CD14-positive monocyte (primary cell): ENCODE measurements around the gene FOXO3. TPM values are rescaled to one million over a fixed set of nuclear protein-coding genes. Genes with fewer than 3 reads are reported as not detected.

Source experiments
- DNase-seq, 3 donors: peaks; one replicate each; pipeline ENCODE4 v3.0.0-alpha.2; 2011 to 2022
- H2AFZ ChIP-seq: 2 replicates; pipeline ENCODE4 v1.6.0; 2012; ENCODE audit warnings: mild to moderate bottlenecking, low read depth, low read length, inconsistent platforms; ENCODE audit not compliant: insufficient read depth, poor library complexity, severe bottlenecking
- H3K27ac ChIP-seq, 2 donors: 1 replicate in 1 of 2; 2 replicates in 1 of 2; pipeline ENCODE4 v1.5.1; 2012 to 2013; ENCODE audit warnings: low read length in 2 of 2, control low read depth in 1 of 2, inconsistent platforms in 1 of 2, low read depth in 1 of 2, mild to moderate bottlenecking in 1 of 2
- H3K27me3 ChIP-seq, 2 donors: one replicate each; pipeline versions ENCODE4 v1.6.0 to v1.6.1; 2011 to 2013; ENCODE audit warnings: low read length in 2 of 2; ENCODE audit not compliant: control insufficient read depth in 2 of 2, insufficient read depth in 2 of 2
- H3K36me3 ChIP-seq, 2 donors: replicated peaks in 1 of 2; 1 replicate in 1 of 2; 2 replicates in 1 of 2; pipeline versions ENCODE4 v1.5.1 to v1.6.1; 2012 to 2013; ENCODE audit warnings: low read length in 2 of 2, control low read depth in 1 of 2, inconsistent platforms in 1 of 2, mild to moderate bottlenecking in 1 of 2; ENCODE audit not compliant: insufficient read depth in 2 of 2, control insufficient read depth in 1 of 2
- H3K4me1 ChIP-seq, 2 donors: 1 replicate in 1 of 2; 2 replicates in 1 of 2; pipeline versions ENCODE4 v1.5.1 to v1.6.1; 2012 to 2013; ENCODE audit warnings: low read length in 2 of 2, control low read depth in 1 of 2, inconsistent platforms in 1 of 2, mild to moderate bottlenecking in 1 of 2, moderate library complexity in 1 of 2; ENCODE audit not compliant: insufficient read depth in 2 of 2, control insufficient read depth in 1 of 2
- H3K4me2 ChIP-seq: replicated peaks from 2 replicates; pipeline ENCODE3; 2012; ENCODE audit warnings: low read length, moderate library complexity, mild to moderate bottlenecking; ENCODE audit not compliant: poor library complexity, severe bottlenecking; ENCODE audit errors: extremely low read depth
- H3K4me3 ChIP-seq, 3 experiments: fragments of 200-600 bp in 1 of 3; sonication (generic) in 1 of 3; replicated peaks in 1 of 3; 1 replicate in 2 of 3; 2 replicates in 1 of 3; pipeline ENCODE4 v1.5.1; 2011 to 2013; ENCODE audit warnings: low read length in 3 of 3, mild to moderate bottlenecking in 3 of 3, control low read depth in 2 of 3, low read depth in 2 of 3, inconsistent platforms in 1 of 3, moderate library complexity in 1 of 3
- H3K79me2 ChIP-seq: 2 replicates; pipeline ENCODE4 v1.6.0; 2012; ENCODE audit warnings: mild to moderate bottlenecking, control low read depth, inconsistent platforms, low read length, moderate library complexity; ENCODE audit not compliant: insufficient read depth
- H3K9ac ChIP-seq: 2 replicates; pipeline ENCODE4 v1.6.0; 2017; ENCODE audit warnings: low read length, mild to moderate bottlenecking; ENCODE audit not compliant: insufficient read depth, poor library complexity, severe bottlenecking
- H3K9me3 ChIP-seq, 2 donors: replicated peaks in 1 of 2; 1 replicate in 1 of 2; 2 replicates in 1 of 2; pipeline versions ENCODE4 v1.5.1 to v1.6.1; 2012 to 2013; ENCODE audit warnings: low read length in 2 of 2, control low read depth in 1 of 2; ENCODE audit not compliant: control insufficient read depth in 1 of 2, insufficient read depth in 1 of 2
- H4K20me1 ChIP-seq: 2 replicates; pipeline ENCODE4 v1.6.0; 2012; ENCODE audit warnings: mild to moderate bottlenecking, low read length, control low read depth, moderate library complexity; ENCODE audit not compliant: insufficient read depth
- H3K27ac Mint-ChIP-seq, 7 donors: one replicate each; pipeline ENCODE4 v1.8.0; 2020; ENCODE audit warnings: mild to moderate bottlenecking in 7 of 7, mixed read lengths in 7 of 7, moderate library complexity in 6 of 7, inconsistent platforms in 2 of 7
- H3K27me3 Mint-ChIP-seq, 3 donors: one replicate each; pipeline ENCODE4 v1.8.0; 2021 to 2022; ENCODE audit warnings: low read depth in 3 of 3, mild to moderate bottlenecking in 3 of 3, mixed read lengths in 3 of 3, moderate library complexity in 3 of 3, inconsistent platforms in 1 of 3
- H3K36me3 Mint-ChIP-seq, 2 donors: one replicate each; pipeline ENCODE4 v1.8.0; 2020; ENCODE audit warnings: mixed read lengths in 2 of 2, inconsistent platforms in 1 of 2, mild to moderate bottlenecking in 1 of 2
- H3K4me1 Mint-ChIP-seq: one replicate; pipeline ENCODE4 v1.8.0; 2020; ENCODE audit warnings: mild to moderate bottlenecking, mixed read lengths
- H3K4me3 Mint-ChIP-seq, 2 donors: one replicate each; pipeline ENCODE4 v1.8.0; 2020; ENCODE audit warnings: mild to moderate bottlenecking in 2 of 2, mixed read lengths in 2 of 2, moderate library complexity in 1 of 2
- H3K9me3 Mint-ChIP-seq, 7 donors: one replicate each; pipeline ENCODE4 v1.8.0; 2020 to 2022; ENCODE audit warnings: mixed read lengths in 7 of 7, mild to moderate bottlenecking in 6 of 7, moderate library complexity in 6 of 7, inconsistent platforms in 2 of 7
- CTCF ChIP-seq: fragments of 200-600 bp; IDR thresholded peaks from one replicate; pipeline ENCODE4 v1.8.0; 2022; ENCODE audit warnings: antibody characterized with exemption, mild to moderate bottlenecking
- WGBS: methylation state at CpG from one replicate; pipeline ENCODE4 v1.1.5; 2013; ENCODE audit warnings: missing lambda C conversion rate; ENCODE audit not compliant: insufficient coverage; 5-methylcytosine and 5-hydroxymethylcytosine counted together
- intact Hi-C, 2 donors: fragments of 100-400 bp; cut with micrococcal nuclease; formaldehyde crosslinking; loops; one replicate each; pipeline versions ENCODE4 v1.15.0 to v1.15.1; 2023
- polyA plus RNA-seq, 3 donors: library from polyadenylated mRNA; depleted of rRNA in 1 of 3; unstranded in 2 of 3; stranded (reverse) in 1 of 3; fragments of 300-500 nt in 2 of 3; fragments of >200 nt in 1 of 3; fragmentation: Illumina TruSeq in 2 of 3; gene quantifications; 1 replicate in 2 of 3; 2 replicates in 1 of 3; pipeline ENCODE4 v1.2.3, GENCODE V29; 2012 to 2021

The FOXO3 gene
- polyA plus RNA-seq, 3 donors = 15.4 to 23.2 (median 17.5) TPM

GRCh38 chr6:108728826-108729225 lies 168.1 kb downstream of the FOXO3 start:
- H3K27ac Mint-ChIP-seq = no peak overlapping the region
- H3K4me2 ChIP-seq = no peak overlapping the region
- H3K9ac ChIP-seq = no peak overlapping the region
- no peaks in the 10 kb centered on the region for H3K4me1 ChIP-seq
- no peaks in the 10 kb centered on the region for H3K79me2 ChIP-seq
- H3K36me3 Mint-ChIP-seq = no peaks in the 10 kb centered on the region
- TF ChIP-seq CTCF = no peak
- 100% methylated on average over 2 of the region's 7 CpGs for WGBS
- peaks cover 1 to 11% (median 6%) of the 10 kb centered on the region in 3 donors for H3K27me3 Mint-ChIP-seq
- peaks cover 2% of the 10 kb centered on the region for H3K4me1 Mint-ChIP-seq
- intact Hi-C loops = no loop called here
- no peaks in the 10 kb centered on the region for H4K20me1 ChIP-seq
- DNase-seq = no peak
- no peaks in the 10 kb centered on the region for H3K27me3 ChIP-seq
- H3K4me3 Mint-ChIP-seq = no peak overlapping the region
- H3K9me3 Mint-ChIP-seq = peaks cover 0 to 15% (median 8%) of the 10 kb centered on the region in 7 donors
- no peak overlapping the region for H2AFZ ChIP-seq
- H3K4me3 ChIP-seq = no peak overlapping the region
- H3K9me3 ChIP-seq = peaks cover 4 to 9% of the 10 kb centered on the region in 2 donors
- no peak overlapping the region for H3K27ac ChIP-seq
- H3K36me3 ChIP-seq = no peaks in the 10 kb centered on the region

- no peak overlapping the region for H3K4me3 Mint-ChIP-seq
- H3K4me1 Mint-ChIP-seq = peaks cover 4% of the 10 kb centered on the region
Measured at GRCh38 chr6:108730635-108731515, 170.2 kb downstream of the FOXO3 start.

More at GRCh38 chr6:108730635-108731515, 170.2 kb downstream of the FOXO3 start:
- no peaks in the 10 kb centered on the region for H3K79me2 ChIP-seq
- no peak overlapping the region for H3K9ac ChIP-seq
- Mint-ChIP-seq H3K27ac (peak overlapping the region in 2 of 7 donors; percentile 14 to 20), H3K36me3 (no peaks in the 10 kb centered on the region), H3K9me3 (no peaks in the 10 kb centered on the region), H3K27me3 (peaks cover 1 to 11% (median 7%) of the 10 kb centered on the region in 3 donors)
- no peak overlapping the region for H3K27ac ChIP-seq
- H3K36me3 ChIP-seq = no peaks in the 10 kb centered on the region
- no peak for DNase-seq
- no peak overlapping the region for H3K4me3 ChIP-seq
- H4K20me1 ChIP-seq = no peaks in the 10 kb centered on the region
- no peak overlapping the region for H3K4me2 ChIP-seq
- H3K4me1 ChIP-seq = peaks cover 0 to 2% of the 10 kb centered on the region in 2 donors
- no peak overlapping the region for H2AFZ ChIP-seq
- intact Hi-C loops = no loop called here
- TF ChIP-seq CTCF = no peak
- 95% methylated on average over 8 of the region's 13 CpGs for WGBS
- no peaks in the 10 kb centered on the region for H3K9me3 ChIP-seq
- H3K27me3 ChIP-seq = no peaks in the 10 kb centered on the region
